CD1c-positive myeloid dendritic cell (primary cell): ENCODE data around the gene RBP3.
"Not testable (repeated sequence)": the region's sequence is repeated elsewhere in the genome, so short reads cannot be mapped to it uniquely, and the experiment has no call there.

Source experiments
- DNase-seq: peaks from one replicate; pipeline ENCODE4 v3.0.0-alpha.2; 2016; ENCODE audit errors: extremely low spot score

Gene RBP3

GRCh38 chr10:47372726-47373125, 24.6 kb downstream of the RBP3 start:
- no peak for DNase-seq

- DNase-seq, result no peak
Observed at GRCh38 chr10:47374611-47375536, 26.7 kb downstream of the RBP3 start.

- DNase-seq, result no peak
Observed at GRCh38 chr10:47376522-47377220, 28.5 kb downstream of the RBP3 start.

- no peak for DNase-seq
Observed at GRCh38 chr10:47378183-47378510, 30.0 kb downstream of the RBP3 start.

GRCh38 chr10:47378606-47379444, 30.7 kb downstream of the RBP3 start:
- DNase-seq, result no peak

- no peak for DNase-seq
Observed at GRCh38 chr10:47379445-47379785, 31.3 kb downstream of the RBP3 start.

GRCh38 chr10:47379901-47380300, 31.7 kb downstream of the RBP3 start:
- no peak for DNase-seq

GRCh38 chr10:47380341-47381102, 32.4 kb downstream of the RBP3 start:
- DNase-seq, result no peak

GRCh38 chr10:47381103-47381395, 32.9 kb downstream of the RBP3 start:
- DNase-seq, result no peak

GRCh38 chr10:47381427-47382379, 33.5 kb downstream of the RBP3 start:
- DNase-seq, result no peak

GRCh38 chr10:47383261-47384147, 35.3 kb downstream of the RBP3 start:
- no peak for DNase-seq

- peak; percentile 67 for DNase-seq
Observed at GRCh38 chr10:47384148-47384921, 36.2 kb downstream of the RBP3 start, which contains the start of gene ZNF488. ZNF488 (minus strand) TSS chr10:47384293; CDS start chr10:47368829, 15,464 bp downstream.

GRCh38 chr10:47386104-47386503, 37.9 kb downstream of the RBP3 start:
- not testable (repeated sequence) for DNase-seq

GRCh38 chr10:47388879-47389278, 40.7 kb downstream of the RBP3 start:
- no peak for DNase-seq

- DNase-seq, result no peak
Observed at GRCh38 chr10:47389619-47390018, 41.5 kb downstream of the RBP3 start.

- no peak for DNase-seq
Observed at GRCh38 chr10:47396311-47396717, 48.2 kb downstream of the RBP3 start.

- DNase-seq, result no peak
Observed at GRCh38 chr10:47397256-47397655, 49.1 kb downstream of the RBP3 start.

- DNase-seq, result no peak
Observed at GRCh38 chr10:47400251-47400650, 52.1 kb downstream of the RBP3 start.

GRCh38 chr10:47400786-47401185, 52.6 kb downstream of the RBP3 start:
- DNase-seq, result no peak
